ENCODE data around the gene DHRSX.
"Not testable (repeated sequence)": the region's sequence is repeated elsewhere in the genome, so short reads cannot be mapped to it uniquely, and the experiment has no call there.

Gene DHRSX

GRCh38 chrX:2315434-2315833, 185.3 kb downstream of the DHRSX start:
- DNase-seq (ENCODE audit: low spot score): no peak

GRCh38 chrX:2314831-2315365, 185.9 kb downstream of the DHRSX start:
- no peak for DNase-seq (ENCODE audit: low spot score)

GRCh38 chrX:2313864-2314640, 186.7 kb downstream of the DHRSX start:
- DNase-seq (ENCODE audit: low spot score): no peak

GRCh38 chrX:2312061-2312591, 188.7 kb downstream of the DHRSX start:
- DNase-seq (ENCODE audit: low spot score): not testable (repeated sequence)

GRCh38 chrX:2311501-2311900, 189.3 kb downstream of the DHRSX start:
- DNase-seq (ENCODE audit: low spot score): no peak

GRCh38 chrX:2301901-2302300, 198.9 kb downstream of the DHRSX start:
- DNase-seq (ENCODE audit: low spot score): no peak

DNA sequence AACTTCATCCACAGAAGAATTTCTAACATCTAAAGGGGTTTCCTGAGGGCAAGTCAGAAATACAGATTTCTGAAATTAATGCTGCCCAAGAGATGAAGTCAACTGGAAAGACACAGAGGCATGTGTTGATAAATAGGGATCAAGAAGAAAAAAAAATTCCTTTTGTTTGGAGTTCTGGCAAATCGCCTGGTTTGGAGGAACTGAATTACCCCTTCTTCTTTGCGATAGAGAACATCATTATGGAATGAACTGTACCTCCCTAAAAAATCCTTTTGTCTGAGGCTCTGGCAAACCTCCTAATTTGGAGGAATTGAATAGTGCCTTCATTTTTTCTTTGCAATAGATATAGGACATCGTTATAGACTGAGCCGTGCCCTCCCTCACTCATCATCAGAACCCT, 200.9 kb downstream of the DHRSX start:
- DNase-seq (ENCODE audit: low spot score): peak; percentile 47

DNA sequence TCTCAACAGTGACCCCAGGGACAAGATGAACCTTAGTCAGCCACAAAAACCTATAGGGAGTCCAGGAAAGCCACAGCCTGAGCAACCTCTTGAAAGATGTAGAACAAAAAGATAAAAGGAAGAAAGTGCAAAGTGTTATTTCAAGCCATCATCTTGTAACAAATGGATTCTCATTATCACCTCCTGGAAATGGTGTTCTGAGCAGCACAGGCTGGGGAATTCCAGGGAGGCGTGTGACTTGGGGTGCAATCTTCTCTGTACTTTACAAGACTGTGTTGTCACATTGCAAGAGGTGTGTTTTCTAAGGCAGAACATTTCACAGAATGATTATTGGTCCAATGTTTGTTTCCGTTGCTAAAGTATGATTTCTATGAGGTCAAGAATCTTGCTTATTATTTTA, 214.0 kb downstream of the DHRSX start:
- DNase-seq (ENCODE audit: low spot score): no peak

DNA sequence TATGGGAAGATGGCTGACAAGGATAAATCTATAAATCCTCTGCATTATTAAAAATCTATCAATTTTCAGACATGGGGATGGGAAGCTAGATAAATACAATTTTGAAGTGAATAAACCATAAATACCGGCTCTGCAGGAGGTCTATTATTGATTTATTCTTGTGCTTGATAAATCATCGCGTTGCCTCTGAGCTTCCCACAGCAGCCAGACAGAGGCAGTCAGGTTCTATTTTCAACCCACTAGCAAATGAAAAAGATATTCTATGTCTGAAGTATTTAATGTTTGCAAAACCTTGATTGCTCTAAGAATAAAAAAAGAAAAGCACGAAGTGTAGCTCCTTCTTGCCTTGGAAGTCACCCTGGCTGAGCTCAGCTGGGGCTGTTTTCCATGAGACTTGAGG, 216.2 kb downstream of the DHRSX start:
- no peak for DNase-seq (ENCODE audit: low spot score)

- no peak for DNase-seq (ENCODE audit: low spot score)
Observed at GRCh38 chrX:2284133-2284532, 216.6 kb downstream of the DHRSX start.

DNA sequence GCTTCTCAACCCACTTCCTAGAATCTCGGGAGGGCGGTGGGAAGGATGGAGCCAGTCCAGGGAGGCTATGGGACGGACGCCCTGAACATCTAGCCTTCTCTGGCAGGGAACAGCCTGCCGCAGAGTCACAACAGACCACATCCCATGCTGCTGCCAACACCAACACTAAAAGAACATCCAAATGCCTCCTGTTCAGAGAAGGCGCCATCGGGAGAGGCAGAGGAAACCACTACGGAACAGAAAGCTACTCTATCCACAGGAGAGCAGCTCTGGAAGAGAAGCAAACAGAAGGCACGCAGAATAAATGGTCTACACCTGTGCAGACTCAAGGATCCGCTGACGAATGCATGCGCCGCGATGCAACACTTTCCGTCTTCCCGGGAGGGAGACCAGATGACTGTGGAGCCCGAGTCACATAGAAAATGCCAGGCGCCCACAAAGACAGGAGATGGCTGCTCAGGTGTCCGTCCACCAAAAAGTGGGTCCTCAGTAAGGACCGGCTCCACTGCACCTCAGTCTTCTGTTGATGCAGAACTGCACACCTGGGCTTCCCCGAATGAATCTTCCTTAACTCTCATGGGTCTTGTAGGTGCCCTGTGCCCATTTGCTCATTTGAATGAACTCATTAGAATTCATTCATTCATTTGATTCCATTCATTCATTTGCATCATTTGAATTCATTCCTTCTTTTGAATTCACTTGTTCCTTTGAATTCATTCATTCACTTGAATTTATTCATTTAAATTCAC, 217.5 kb downstream of the DHRSX start:
- DNase-seq (ENCODE audit: low spot score): no peak

DNA sequence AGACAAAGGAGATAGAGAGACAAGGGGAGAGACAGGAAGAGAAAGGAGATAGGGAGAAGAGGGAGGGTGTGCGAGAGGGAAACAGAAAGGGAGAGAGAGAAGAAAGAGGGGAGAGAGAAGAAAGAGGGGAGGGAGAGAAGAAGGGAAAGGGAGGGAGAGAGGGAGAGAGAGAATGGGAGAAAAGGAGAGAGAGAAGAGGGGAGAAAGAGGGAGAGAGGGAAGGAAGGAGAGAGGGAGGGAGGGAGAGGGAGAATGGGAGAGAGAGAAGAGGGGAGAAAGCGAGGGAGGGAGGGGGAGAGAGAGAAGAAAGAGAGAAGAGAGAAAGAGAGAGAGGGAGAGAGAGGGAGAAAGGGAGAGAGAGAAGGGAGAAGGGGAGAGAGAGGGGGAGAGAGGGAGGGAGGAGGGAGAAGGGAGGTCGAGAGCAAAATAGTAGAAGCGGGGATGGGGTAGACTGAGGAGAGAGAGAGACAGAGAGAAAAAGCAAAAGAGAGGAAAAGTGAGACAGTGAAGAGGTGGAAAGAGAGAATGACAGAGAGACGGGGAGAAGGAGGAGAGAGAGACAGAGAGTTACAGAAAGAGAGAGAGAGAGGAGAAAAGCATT, 218.2 kb downstream of the DHRSX start:
- no peak for DNase-seq (ENCODE audit: low spot score)

DNA sequence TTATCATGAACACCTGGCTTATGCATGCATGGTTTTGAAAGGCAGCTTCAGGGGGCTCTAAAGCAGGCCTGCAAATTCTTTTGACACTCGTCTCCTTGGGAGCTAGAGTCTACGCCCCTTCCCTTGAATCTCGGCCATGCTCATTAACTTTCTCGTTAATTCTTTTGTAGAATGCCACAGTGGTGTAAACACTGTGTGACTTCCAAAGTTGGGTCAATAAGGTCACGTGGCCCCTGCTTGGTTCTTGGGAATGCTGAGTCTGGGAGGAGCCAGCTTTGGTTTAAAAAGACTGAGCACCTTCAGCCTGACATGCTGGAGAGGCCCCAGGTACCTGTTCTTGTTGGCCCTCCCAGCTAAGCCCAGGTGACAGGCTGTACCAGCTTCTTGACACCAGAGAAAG, 228.4 kb downstream of the DHRSX start:
- no peak for DNase-seq (ENCODE audit: low spot score)

GRCh38 chrX:2271595-2271994, 229.2 kb downstream of the DHRSX start:
- DNase-seq (ENCODE audit: low spot score): not testable (repeated sequence)

DNA sequence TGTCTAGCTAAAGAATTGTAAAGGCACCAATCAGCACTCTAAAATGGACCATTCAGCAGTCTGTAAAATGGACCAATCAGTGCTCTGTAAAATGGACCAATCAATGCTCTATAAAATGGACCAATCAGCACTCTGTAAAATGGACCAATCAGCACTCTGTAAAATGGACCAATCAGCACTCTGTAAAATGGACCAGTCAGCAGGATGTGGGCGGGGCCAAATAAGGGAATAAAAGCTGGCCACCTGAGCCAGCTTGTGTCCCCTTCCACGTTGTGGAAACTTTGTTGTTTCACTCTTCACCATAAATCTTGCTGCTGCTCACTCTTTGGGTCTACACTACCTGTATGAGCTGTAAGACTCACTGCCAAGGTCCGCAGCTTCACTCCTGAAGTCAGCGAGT, 230.0 kb downstream of the DHRSX start:
- DNase-seq (ENCODE audit: low spot score): not testable (repeated sequence)

DNA sequence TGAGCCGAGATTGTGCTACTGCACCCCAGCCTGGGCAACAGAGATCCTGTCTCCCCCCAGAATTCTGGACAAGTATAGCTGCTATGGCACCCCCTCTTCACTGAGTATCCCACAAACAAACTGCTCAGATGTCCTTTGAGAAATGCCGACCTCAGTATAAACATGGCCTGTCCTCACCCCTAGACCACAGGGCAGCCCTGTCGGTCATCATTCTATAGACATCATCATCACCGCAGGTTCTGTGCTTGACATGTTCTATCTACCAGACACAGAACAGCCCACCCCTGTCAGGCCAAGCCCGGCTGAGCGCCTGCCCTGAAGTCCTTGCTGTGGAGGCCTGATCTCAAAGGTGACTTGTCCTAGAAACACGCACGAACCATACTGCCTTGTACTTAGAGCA, 232.9 kb downstream of the DHRSX start:
- DNase-seq (ENCODE audit: low spot score): no peak

- DNase-seq (ENCODE audit: low spot score): no peak
Observed at GRCh38 chrX:2266445-2267349, 234.1 kb downstream of the DHRSX start.

- not testable (repeated sequence) for DNase-seq (ENCODE audit: low spot score)
Observed at GRCh38 chrX:2265658-2266444, 234.9 kb downstream of the DHRSX start.

GRCh38 chrX:2264179-2265030, 236.4 kb downstream of the DHRSX start:
- DNase-seq (ENCODE audit: low spot score): no peak

DNA sequence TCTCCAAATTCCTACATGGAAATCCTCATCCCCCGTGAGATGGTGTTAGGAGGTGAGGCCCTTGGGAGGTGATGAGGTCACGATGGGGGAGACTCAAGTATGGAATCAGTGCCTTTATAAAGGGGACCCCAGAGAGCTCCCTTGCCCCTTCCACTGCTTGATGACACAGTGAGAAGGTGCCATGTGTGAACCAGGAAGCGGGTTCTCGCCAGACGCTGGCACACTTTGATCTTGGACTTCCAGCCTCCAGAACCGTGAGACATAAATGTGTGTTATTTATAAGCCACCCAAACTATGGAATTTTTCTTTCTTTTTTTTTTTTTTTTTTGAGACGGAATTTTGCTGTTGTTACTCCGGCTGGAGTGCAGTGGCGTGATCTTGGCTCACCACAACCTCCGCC, 237.6 kb downstream of the DHRSX start:
- DNase-seq (ENCODE audit: low spot score): no peak

Data from globus pallidus (tissue), 1 donor.